Skeletal muscle tissue (tissue), 4 donors: ENCODE measurements around the gene LCN2. TPM values are rescaled to one million over a fixed set of nuclear protein-coding genes. Genes with fewer than 3 reads are reported as not detected.
A peak's percentile ranks its signal among the peaks of the same experiment; 100 is the strongest.
"Not testable (repeated sequence)": the region's sequence is repeated elsewhere in the genome, so short reads cannot be mapped to it uniquely, and the experiment has no call there.

Experiments used
- H3K27ac ChIP-seq: one replicate; pipeline ENCODE4 v1.7.0; 2013; ENCODE audit warnings: mild to moderate bottlenecking, low read depth, low read length, inconsistent platforms
- H3K27me3 ChIP-seq, 3 donors: one replicate each; pipeline ENCODE4 v1.7.0; 2013; ENCODE audit warnings: low read length in 3 of 3; ENCODE audit not compliant: control insufficient read depth in 3 of 3, insufficient read depth in 3 of 3
- H3K36me3 ChIP-seq, 3 donors: one replicate each; pipeline ENCODE4 v1.7.0; 2013; ENCODE audit warnings: low read length in 3 of 3; ENCODE audit not compliant: control insufficient read depth in 3 of 3, insufficient read depth in 3 of 3
- H3K4me1 ChIP-seq, 3 donors: one replicate each; pipeline ENCODE4 v1.7.0; 2013; ENCODE audit warnings: low read length in 3 of 3, mild to moderate bottlenecking in 3 of 3; ENCODE audit not compliant: control insufficient read depth in 3 of 3, insufficient read depth in 3 of 3
- H3K4me3 ChIP-seq, 3 donors: one replicate each; pipeline ENCODE4 v1.7.0; 2013; ENCODE audit warnings: low read length in 3 of 3
- H3K9ac ChIP-seq, 3 donors: one replicate each; pipeline ENCODE4 v1.7.0; 2013; ENCODE audit warnings: low read length in 3 of 3, mild to moderate bottlenecking in 3 of 3, moderate library complexity in 2 of 3, low read depth in 1 of 3
- H3K9me3 ChIP-seq, 3 donors: one replicate each; pipeline ENCODE4 v1.7.0; 2013; ENCODE audit warnings: low read length in 3 of 3; ENCODE audit not compliant: control insufficient read depth in 3 of 3
- total RNA-seq: library from RNA; depleted of rRNA; stranded (reverse); fragments of >200 nt; gene quantifications from one replicate; pipeline ENCODE4 v1.2.3, GENCODE V29; 2014
- donor health status: Osteomylitis.

Gene LCN2
- total RNA-seq, 1 donor from 2014 or later: 2.1 TPM

DNA sequence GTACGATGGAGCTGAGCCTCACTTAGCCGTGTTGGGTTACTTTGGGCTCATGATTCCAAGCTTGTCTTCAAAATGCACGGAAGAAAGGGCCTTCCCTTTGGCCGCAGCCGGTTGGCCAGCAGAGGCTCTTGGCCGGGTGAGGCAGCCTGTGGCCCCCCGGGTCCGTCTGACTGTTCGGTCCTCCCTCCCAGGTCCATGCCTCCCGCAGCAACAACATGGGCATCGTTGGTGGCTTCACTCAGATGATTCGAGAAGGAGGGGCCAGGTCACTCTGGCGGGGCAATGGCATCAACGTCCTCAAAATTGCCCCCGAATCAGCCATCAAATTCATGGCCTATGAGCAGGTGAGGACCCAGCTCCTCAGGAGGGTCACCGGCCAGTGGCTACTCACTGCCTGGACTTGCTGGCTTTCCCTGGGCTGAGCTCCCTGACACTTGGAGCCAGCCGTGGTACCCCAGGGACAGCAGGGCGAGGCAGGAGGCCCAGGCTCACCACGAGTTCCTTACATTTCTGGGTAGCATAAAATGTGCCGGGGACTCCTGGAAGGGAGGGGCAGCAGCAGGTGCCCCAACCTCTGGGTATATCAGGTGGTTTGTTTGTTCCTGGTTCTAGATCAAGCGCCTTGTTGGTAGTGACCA lies 43.6 kb upstream of the LCN2 start:
- Histone ChIP-seq H3K9me3 (no peaks in the 10 kb centered on the region), H3K36me3 (peaks cover 44 to 68% (median 61%) of the 10 kb centered on the region in 3 donors), H3K27ac (peak overlapping the region; percentile 93), H3K27me3 (no peaks in the 10 kb centered on the region), H3K4me1 (peaks cover 83 to 93% (median 91%) of the 10 kb centered on the region in 3 donors), H3K9ac (peak overlapping the region; percentile 59 to 84 (median 68)), H3K4me3 (peak overlapping the region in 1 of 3 donors; percentile 29)

DNA sequence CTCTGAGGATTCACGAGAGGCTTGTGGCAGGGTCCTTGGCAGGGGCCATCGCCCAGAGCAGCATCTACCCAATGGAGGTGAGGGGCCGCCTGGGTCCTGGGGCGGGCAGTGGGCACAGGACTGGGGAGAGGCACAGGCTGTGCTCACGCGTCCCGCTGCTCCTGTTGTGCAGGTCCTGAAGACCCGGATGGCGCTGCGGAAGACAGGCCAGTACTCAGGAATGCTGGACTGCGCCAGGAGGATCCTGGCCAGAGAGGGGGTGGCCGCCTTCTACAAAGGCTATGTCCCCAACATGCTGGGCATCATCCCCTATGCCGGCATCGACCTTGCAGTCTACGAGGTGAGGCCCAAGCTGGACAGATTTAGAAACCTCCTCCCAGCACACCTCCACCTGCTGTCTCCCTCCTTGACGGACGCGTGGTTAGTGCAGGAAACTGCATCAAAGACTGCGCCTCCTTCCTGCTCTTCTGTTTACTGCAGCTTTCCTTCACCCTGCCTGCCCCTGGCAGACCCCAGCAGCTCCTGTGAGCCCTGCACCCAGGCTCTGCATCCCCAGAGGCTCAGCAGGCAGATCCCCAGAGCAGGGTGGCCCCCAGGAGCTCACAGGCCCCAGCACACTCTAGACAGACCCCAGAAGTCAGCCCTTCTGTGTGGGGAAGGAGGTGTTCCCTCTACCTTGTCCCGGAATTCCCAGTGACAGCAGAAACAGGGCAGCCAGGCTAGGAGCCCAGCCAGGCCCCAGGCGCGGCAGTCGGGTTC lies 42.9 kb upstream of the LCN2 start:
- Histone ChIP-seq H3K4me3 (peak overlapping the region; percentile 31 to 49 (median 32)), H3K9me3 (no peaks in the 10 kb centered on the region), H3K27ac (peak overlapping the region; percentile 93), H3K36me3 (peaks cover 44 to 62% (median 54%) of the 10 kb centered on the region in 3 donors), H3K4me1 (peaks cover 81 to 90% (median 90%) of the 10 kb centered on the region in 3 donors), H3K9ac (peak overlapping the region; percentile 59 to 84 (median 68)), H3K27me3 (no peaks in the 10 kb centered on the region)

DNA sequence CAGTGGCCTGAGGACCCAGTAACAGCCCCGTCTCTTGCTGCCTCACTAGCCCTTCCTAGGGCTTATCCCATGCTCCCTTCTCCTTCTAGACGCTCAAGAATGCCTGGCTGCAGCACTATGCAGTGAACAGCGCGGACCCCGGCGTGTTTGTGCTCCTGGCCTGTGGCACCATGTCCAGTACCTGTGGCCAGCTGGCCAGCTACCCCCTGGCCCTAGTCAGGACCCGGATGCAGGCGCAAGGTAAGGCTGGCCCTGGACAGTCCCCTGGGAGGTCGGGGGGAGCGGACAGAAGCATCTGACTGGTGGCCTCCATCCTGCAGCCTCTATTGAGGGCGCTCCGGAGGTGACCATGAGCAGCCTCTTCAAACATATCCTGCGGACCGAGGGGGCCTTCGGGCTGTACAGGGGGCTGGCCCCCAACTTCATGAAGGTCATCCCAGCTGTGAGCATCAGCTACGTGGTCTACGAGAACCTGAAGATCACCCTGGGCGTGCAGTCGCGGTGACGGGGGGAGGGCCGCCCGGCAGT lies 42.2 kb upstream of the LCN2 start:
- Histone ChIP-seq H3K9me3 (no peaks in the 10 kb centered on the region), H3K4me3 (peak overlapping the region; percentile 31 to 49 (median 32)), H3K9ac (peak overlapping the region; percentile 59 to 84 (median 68)), H3K27ac (peak overlapping the region; percentile 93), H3K4me1 (peaks cover 76 to 91% (median 88%) of the 10 kb centered on the region in 3 donors), H3K27me3 (no peaks in the 10 kb centered on the region), H3K36me3 (peaks cover 43 to 57% (median 48%) of the 10 kb centered on the region in 3 donors)

DNA sequence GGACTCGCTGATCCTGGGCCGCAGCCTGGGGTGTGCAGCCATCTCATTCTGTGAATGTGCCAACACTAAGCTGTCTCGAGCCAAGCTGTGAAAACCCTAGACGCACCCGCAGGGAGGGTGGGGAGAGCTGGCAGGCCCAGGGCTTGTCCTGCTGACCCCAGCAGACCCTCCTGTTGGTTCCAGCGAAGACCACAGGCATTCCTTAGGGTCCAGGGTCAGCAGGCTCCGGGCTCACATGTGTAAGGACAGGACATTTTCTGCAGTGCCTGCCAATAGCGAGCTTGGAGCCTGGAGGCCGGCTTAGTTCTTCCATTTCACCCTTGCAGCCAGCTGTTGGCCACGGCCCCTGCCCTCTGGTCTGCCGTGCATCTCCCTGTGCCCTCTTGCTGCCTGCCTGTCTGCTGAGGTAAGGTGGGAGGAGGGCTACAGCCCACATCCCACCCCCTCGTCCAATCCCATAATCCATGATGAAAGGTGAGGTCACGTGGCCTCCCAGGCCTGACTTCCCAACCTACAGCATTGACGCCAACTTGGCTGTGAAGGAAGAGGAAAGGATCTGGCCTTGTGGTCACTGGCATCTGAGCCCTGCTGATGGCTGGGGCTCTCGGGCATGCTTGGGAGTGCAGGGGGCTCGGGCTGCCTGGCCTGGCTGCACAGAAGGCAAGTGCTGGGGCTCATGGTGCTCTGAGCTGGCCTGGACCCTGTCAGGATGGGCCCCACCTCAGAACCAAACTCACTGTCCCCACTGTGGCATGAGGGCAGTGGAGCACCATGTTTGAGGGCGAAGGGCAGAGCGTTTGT lies 41.6 kb upstream of the LCN2 start:
- H3K9me3 ChIP-seq: no peaks in the 10 kb centered on the region
- H3K4me3 ChIP-seq: peak overlapping the region in 2 of 3 donors; percentile 20 to 54
- peak overlapping the region; percentile 93 for H3K27ac ChIP-seq
- H3K4me1 ChIP-seq: peaks cover 69 to 86% (median 81%) of the 10 kb centered on the region in 3 donors
- H3K27me3 ChIP-seq: no peaks in the 10 kb centered on the region
- peak overlapping the region; percentile 20 to 84 (median 59) for H3K9ac ChIP-seq
- peaks cover 37 to 50% (median 41%) of the 10 kb centered on the region in 3 donors for H3K36me3 ChIP-seq

DNA sequence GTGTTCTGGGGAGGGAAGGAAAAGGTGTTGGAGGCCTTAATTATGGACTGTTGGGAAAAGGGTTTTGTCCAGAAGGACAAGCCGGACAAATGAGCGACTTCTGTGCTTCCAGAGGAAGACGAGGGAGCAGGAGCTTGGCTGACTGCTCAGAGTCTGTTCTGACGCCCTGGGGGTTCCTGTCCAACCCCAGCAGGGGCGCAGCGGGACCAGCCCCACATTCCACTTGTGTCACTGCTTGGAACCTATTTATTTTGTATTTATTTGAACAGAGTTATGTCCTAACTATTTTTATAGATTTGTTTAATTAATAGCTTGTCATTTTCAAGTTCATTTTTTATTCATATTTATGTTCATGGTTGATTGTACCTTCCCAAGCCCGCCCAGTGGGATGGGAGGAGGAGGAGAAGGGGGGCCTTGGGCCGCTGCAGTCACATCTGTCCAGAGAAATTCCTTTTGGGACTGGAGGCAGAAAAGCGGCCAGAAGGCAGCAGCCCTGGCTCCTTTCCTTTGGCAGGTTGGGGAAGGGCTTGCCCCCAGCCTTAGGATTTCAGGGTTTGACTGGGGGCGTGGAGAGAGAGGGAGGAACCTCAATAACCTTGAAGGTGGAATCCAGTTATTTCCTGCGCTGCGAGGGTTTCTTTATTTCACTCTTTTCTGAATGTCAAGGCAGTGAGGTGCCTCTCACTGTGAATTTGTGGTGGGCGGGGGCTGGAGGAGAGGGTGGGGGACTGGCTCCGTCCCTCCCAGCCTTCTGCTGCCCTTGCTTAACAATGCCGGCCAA lies 40.8 kb upstream of the LCN2 start:
- peak overlapping the region in 1 of 3 donors; percentile 54 for H3K4me3 ChIP-seq
- peak overlapping the region in 2 of 3 donors; percentile 56 to 84 for H3K9ac ChIP-seq
- H3K4me1 ChIP-seq: peaks cover 63 to 84% (median 78%) of the 10 kb centered on the region in 3 donors
- H3K36me3 ChIP-seq: peaks cover 33 to 44% (median 39%) of the 10 kb centered on the region in 3 donors
- H3K27ac ChIP-seq: peak overlapping the region; percentile 93
- no peaks in the 10 kb centered on the region for H3K27me3 ChIP-seq
- H3K9me3 ChIP-seq: no peaks in the 10 kb centered on the region

DNA sequence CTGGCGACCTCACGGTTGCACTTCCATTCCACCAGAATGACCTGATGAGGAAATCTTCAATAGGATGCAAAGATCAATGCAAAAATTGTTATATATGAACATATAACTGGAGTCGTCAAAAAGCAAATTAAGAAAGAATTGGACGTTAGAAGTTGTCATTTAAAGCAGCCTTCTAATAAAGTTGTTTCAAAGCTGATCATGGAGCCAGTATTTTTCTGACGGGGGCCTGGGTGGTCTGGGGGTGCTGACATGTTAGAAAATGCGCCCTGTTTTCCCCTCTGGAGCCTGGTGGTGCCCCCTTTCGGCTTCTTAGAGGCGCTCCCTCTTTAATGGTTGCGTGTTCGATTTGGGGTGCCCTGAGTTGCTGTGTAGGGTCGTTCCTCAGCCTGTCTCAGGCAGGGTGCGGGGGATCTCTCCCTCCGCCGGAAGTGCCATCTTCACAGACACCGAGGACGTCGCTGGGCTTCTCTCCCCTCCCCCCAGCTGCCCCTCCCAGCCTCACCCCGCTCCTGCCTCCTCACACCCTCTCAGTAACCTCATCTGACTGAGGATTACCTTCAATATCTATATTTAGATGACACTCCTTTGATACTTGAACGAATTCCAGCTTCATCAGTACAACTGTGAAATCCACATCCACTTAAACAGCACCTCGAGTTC lies 40.1 kb upstream of the LCN2 start:
- H3K4me1 ChIP-seq: peaks cover 56 to 77% (median 71%) of the 10 kb centered on the region in 3 donors
- no peaks in the 10 kb centered on the region for H3K9me3 ChIP-seq
- H3K27me3 ChIP-seq: no peaks in the 10 kb centered on the region
- H3K27ac ChIP-seq: peak overlapping the region; percentile 93
- H3K36me3 ChIP-seq: peaks cover 29 to 41% (median 38%) of the 10 kb centered on the region in 3 donors
- peak overlapping the region in 1 of 3 donors; percentile 1 for H3K4me3 ChIP-seq
- peak overlapping the region; percentile 63 to 69 (median 69) for H3K9ac ChIP-seq

DNA sequence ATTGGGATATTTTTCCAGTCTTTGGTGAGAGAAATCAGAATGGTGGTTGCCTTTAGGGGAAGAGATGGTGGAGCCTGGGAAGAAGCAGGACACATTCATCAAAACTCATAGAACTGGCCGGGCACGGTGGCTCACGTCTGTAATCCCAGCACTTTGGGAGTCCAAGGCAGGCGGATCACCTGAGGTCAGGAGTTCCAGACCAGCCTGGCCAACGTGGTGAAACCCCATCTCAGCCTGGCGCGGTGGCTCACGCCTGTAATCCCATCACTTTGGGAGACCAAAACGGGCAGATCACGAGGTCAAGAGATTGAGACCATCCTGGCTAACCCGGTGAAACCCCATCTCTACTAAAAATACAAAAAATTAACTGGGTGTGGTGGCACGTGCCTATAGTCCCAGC lies 37.5 kb upstream of the LCN2 start:
- not testable (repeated sequence) for H3K27me3 ChIP-seq, H3K9ac ChIP-seq, H3K4me3 ChIP-seq, H3K9me3 ChIP-seq
- Histone ChIP-seq H3K4me1 (peaks cover 37 to 57% (median 48%) of the 10 kb centered on the region in 3 donors), H3K36me3 (peaks cover 13 to 25% (median 21%) of the 10 kb centered on the region in 3 donors), H3K27ac (peak overlapping the region; percentile 93)

DNA sequence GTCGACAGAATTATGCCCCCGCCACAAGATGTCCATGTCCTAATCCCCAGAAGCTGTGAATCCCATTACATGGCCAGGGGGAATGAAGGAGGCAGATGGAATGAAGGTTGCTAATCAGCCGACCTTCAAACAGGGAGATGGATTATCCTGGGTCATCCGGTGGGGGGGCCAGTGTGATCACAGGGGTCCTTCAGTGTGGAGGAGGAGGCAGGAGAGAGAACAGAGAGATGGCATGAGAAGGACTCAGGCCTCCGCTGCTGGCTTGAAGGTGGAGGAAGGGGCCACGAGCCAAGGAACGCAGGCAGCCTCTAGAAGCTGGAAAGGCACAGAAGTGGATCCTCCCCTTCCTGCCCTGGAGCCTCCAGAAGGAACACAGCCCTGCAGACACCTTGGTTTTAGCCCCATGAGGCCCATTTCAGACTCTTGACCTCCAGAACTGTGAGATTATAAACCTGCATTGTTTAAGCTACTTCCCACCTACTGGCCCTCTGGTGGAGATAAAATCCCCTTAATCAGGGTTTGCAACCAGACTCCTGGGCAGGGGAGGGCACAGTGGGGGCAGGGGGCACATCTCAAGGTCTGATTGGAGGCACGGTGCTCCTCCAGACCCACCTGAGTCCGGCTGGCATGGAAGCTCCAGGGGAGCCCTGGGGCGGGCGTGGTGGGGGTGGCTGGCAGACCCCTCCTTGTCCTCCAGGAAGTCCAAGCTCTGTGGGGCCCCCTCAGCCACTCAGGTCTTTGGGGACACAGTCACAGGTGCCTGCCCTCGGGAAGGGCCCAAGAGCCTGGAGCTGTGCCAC lies 35.5 kb upstream of the LCN2 start:
- peaks cover 23 to 47% (median 39%) of the 10 kb centered on the region in 3 donors for H3K4me1 ChIP-seq
- H3K9ac ChIP-seq: no peak overlapping the region
- H3K4me3 ChIP-seq: no peak overlapping the region
- H3K9me3 ChIP-seq: no peaks in the 10 kb centered on the region
- H3K36me3 ChIP-seq: peaks cover 2 to 9% (median 5%) of the 10 kb centered on the region in 3 donors
- H3K27me3 ChIP-seq: no peaks in the 10 kb centered on the region
- no peak overlapping the region for H3K27ac ChIP-seq
